Measurements from ENCODE around the gene WDR89.
"Not testable (repeated sequence)": the region's sequence is repeated elsewhere in the genome, so short reads cannot be mapped to it uniquely, and the experiment has no call there.

The WDR89 gene

GRCh38 chr14:63604626-63605025, 37.0 kb downstream of the WDR89 start:
- DNase-seq (ENCODE audit: low read depth, low spot score) = no peak
- H3K27ac ChIP-seq = no peak overlapping the region

GRCh38 chr14:63603749-63604277, 37.9 kb downstream of the WDR89 start:
- no peak for DNase-seq (ENCODE audit: low read depth, low spot score)
- no peak overlapping the region for H3K27ac ChIP-seq

GRCh38 chr14:63598807-63599206, 42.9 kb downstream of the WDR89 start:
- no peak overlapping the region for H3K27ac ChIP-seq

GRCh38 chr14:63596998-63597658, 44.5 kb downstream of the WDR89 start:
- H3K27ac ChIP-seq = no peak overlapping the region
- DNase-seq (ENCODE audit: low read depth, low spot score) = no peak

More at GRCh38 chr14:63598807-63599206, 42.9 kb downstream of the WDR89 start:
- no peak for DNase-seq (ENCODE audit: low read depth, low spot score)

GRCh38 chr14:63594455-63595372, 47.0 kb downstream of the WDR89 start:
- H3K27ac ChIP-seq = no peak overlapping the region
- no peak for DNase-seq (ENCODE audit: low read depth, low spot score)

- DNase-seq (ENCODE audit: low read depth, low spot score); H3K27ac ChIP-seq: not testable (repeated sequence)
These were observed 58.6 kb downstream of the WDR89 start for GRCh38 chr14:63583046-63583445.

GRCh38 chr14:63581491-63581890, 60.2 kb downstream of the WDR89 start:
- no peak for DNase-seq (ENCODE audit: low read depth, low spot score)

GRCh38 chr14:63578300-63578699, 63.4 kb downstream of the WDR89 start:
- H3K27ac ChIP-seq = peak overlapping the region; percentile 54
- peak; percentile 16 for DNase-seq (ENCODE audit: low read depth, low spot score)

More at GRCh38 chr14:63581491-63581890, 60.2 kb downstream of the WDR89 start:
- no peak overlapping the region for H3K27ac ChIP-seq

- H3K27ac ChIP-seq = no peak overlapping the region
- no peak for DNase-seq (ENCODE audit: low read depth, low spot score)
These were observed 68.1 kb downstream of the WDR89 start for GRCh38 chr14:63573581-63573980.

GRCh38 chr14:63565448-63565847, 76.2 kb downstream of the WDR89 start:
- no peak overlapping the region for H3K27ac ChIP-seq
- no peak for DNase-seq (ENCODE audit: low read depth, low spot score)

- DNase-seq (ENCODE audit: low read depth, low spot score) = no peak
These were observed 77.4 kb downstream of the WDR89 start for GRCh38 chr14:63564318-63564717.

GRCh38 chr14:63563370-63564026, 78.2 kb downstream of the WDR89 start:
- no peak for DNase-seq (ENCODE audit: low read depth, low spot score)

More at GRCh38 chr14:63564318-63564717, 77.4 kb downstream of the WDR89 start:
- no peak overlapping the region for H3K27ac ChIP-seq

GRCh38 chr14:63562405-63562804, 79.3 kb downstream of the WDR89 start:
- DNase-seq (ENCODE audit: low read depth, low spot score) = no peak
- H3K27ac ChIP-seq = no peak overlapping the region

More at GRCh38 chr14:63563370-63564026, 78.2 kb downstream of the WDR89 start:
- no peak overlapping the region for H3K27ac ChIP-seq

- no peak overlapping the region for H3K27ac ChIP-seq
- no peak for DNase-seq (ENCODE audit: low read depth, low spot score)
These were observed 86.1 kb downstream of the WDR89 start for GRCh38 chr14:63555572-63555971.

GRCh38 chr14:63551332-63551731, 90.3 kb downstream of the WDR89 start:
- H3K27ac ChIP-seq = no peak overlapping the region
- no peak for DNase-seq (ENCODE audit: low read depth, low spot score)

GRCh38 chr14:63547798-63548335, 93.8 kb downstream of the WDR89 start:
- H3K27ac ChIP-seq = no peak overlapping the region
- DNase-seq (ENCODE audit: low read depth, low spot score) = no peak
